HG02610 (cell line): ENCODE measurements around the gene NME3.

Experiments used
- ATAC-seq: cut with Tn5 transposase; IDR thresholded peaks from one replicate; pipeline ENCODE4 v1.9.1; 2021; ENCODE audit warnings: mild to moderate bottlenecking, moderate library complexity; ENCODE audit not compliant: unreplicated experiment

NME3 gene

DNA sequence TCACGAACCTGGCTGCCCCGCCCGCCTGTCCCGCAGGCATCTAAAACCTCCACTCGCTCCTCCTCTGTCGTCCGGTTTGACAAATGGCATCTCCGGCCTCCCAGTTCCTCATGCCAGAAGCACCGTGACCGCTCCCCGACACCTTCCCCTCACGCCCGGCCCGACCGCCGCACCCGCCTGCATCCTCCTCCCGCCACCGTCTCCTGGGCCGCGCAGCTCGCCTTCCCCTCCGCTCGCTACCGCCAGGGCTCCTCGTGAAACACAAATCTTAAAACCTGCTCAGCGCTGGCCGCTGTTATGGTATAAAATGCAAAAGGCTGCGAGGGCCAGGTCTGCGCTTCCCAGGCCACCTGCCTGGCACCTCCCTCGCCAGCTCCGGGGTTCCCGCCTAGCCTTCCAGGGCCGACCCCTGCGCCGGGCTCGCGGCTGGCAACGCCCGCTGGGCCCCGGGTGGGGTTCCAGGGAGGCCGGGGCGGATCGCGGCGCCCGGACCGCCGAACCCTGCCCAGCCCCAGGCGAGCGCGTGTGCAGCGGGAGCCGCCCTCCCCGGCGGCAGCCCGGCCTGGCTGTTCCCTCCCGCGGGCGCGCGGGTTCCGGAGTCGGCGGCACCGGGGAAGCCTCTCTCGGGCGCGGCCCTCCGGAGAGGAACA is 10.5 kb upstream of the NME3 start:
- peak; percentile 4 for ATAC-seq

- no peak for ATAC-seq
Measured at GRCh38 chr16:1781254-1781653, 9.9 kb upstream of the NME3 start.

DNA sequence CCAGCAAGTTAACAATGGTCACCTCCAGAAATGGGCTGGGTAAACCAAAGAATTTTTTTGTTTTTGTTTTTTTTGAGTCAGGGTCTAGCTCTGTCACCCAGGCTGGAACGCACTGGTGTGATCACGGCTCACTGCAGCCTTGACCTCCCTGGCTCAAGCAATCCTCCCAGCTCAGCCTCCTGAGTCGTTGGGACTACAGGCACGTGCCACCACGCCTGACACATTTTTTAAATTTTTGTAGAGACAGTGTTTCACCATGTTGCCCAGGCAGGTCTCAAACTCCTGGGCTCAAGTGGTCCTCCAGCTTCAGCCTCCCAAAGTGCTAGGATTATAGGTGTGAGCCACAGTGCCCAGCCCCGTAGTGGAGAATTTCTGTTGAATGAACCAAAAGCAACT is 9.3 kb upstream of the NME3 start:
- no peak for ATAC-seq

DNA sequence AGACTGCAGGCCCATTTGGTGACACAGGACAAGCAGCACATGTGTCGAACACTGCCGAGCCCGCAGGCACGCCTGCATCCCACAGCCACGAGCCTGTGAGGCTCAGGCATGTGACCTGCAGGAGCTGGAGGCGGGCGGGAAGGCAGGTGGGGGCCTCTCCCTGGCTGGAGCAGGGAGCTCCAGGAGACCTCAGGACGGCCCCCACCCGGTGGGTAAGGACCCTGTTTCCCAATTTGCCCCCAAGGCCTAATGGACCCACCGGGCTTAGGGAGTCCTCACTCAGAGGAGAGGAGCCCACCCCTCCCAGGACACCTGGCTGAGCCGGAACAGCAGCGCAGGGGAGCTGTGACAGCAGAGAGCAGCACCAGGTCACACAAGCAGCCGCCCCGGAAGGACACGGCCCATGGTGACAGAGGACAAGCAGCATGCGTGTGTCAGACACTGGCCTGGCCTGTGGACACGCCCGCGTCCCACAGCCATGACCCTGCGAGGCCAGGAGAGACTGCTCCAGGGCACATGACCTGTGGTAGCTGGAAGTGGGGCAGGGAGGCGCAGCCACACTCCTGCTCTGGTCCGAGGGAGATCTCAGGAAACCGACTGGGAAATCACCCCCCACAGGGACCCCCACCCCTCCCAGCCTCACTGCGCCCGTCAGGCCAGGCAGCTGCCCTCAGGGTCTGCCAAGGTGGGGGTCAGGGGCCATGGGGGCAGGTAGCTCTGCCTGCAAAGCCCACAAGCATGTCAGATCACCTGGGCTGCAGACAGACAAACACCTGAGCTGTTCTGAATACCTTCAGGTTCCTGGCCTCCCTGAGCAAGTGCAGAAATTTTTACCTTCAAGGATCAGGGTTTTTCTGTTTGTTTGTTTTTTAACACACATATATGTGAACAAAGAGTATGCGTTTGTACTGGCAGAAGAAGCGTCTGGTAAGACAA is 8.7 kb upstream of the NME3 start:
- no peak for ATAC-seq

DNA sequence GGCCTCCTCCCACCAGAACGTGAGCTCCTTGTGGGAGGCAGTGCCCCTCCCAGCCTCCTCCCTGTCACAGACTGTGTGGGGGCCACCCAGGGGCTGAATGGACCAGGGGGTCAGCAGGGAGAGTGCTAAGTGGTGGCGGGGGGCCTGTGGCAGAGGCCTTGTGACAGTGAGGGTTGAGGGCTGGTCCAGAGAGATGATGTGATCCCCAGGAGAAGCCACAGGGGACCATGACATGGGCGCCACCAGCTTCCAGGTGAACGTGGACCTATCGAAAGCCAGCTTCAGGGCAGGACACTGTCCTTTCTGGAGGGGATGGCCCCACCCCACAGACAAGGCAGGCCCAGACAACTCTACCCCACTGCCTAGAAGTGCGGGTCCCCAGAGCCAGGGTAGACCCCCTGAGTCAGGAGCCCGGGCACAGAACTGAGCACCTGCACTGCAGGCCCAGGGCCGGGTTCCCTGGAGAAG is 7.9 kb upstream of the NME3 start:
- ATAC-seq, result no peak

GRCh38 chr16:1778200-1779179 is 7.1 kb upstream of the NME3 start:
- ATAC-seq, result no peak

- ATAC-seq, result no peak
Measured at GRCh38 chr16:1777375-1778199, 6.2 kb upstream of the NME3 start.

DNA sequence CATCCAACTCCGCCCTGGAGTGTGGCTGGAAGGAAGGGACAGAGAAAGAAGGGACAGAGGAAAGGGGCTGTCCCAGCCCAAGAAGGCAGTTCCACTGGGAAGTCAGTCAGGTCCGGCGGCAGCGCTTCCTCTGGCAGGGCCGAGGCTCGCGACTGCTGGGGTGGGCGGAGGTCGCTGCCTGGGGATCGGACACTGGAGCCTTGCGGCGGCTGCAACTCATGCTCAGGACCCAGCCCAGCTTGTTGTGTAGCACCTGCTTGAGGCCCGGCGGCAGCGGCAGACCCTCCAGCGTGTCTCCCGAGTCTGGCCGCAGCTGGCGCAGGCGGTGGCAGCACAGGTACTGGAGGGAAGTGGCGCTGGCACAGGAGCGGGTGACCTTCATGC is 5.6 kb upstream of the NME3 start:
- no peak for ATAC-seq

- no peak for ATAC-seq
Measured at GRCh38 chr16:1776672-1776955, 5.3 kb upstream of the NME3 start.

DNA sequence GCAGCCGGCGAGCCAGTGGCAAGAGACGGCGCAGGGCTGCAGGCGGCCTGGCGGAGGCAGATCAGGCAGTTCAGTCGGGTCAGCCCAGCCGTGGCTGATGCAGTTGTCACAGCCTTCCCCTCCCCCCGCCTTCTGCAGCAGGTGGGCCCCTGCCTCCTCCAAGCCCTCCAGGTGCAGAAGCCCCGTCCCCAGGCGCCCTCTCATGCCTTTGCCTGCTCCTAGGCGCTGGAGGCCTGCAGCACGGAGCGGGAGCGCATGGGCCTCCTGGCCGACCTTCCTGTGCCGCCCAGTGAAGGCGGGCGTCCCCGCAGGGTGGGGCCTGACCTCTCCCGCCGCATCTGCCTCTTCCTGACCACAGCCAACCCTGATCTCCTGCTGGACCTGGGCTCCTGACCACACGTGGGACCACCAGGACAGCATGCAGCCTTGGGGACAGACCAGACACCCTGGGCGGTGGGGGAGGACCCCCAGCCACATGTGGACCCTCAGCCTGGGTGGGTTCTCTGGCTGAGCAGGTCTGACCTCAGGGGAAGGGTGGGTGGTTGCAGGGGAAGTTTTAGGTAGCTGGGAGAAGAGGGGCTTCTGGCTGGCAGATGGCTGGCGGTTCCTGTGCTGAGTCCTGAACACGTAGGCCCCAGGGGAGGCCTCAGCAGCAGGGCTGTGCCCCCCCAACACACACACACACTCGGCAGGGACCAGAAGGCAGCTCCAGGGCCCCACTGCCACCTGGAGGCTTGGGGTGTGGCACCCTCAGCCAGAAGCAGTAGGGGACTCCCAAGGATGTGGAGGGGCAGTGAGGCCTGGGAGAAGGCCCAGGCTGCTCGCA is 4.7 kb upstream of the NME3 start:
- no peak for ATAC-seq

GRCh38 chr16:1775006-1775845 is 3.9 kb upstream of the NME3 start:
- ATAC-seq, result no peak

DNA sequence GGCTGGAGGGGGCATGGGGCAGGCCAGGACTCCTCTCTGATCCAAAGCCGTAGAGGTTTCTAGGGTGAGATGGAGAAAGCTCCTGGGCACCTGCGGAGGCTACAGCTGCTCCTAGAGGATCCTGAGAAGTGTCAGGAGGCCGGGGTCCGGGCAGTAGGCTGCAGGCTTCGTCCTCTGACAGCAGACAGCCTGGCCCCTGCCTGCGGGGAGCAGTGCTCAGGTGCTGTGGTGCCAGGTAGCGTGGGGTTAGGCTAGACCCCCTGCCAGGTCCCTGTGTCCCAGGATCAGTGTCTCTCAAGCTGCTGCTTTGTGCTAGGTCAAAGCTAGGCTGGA is 3.1 kb upstream of the NME3 start:
- ATAC-seq, result no peak

GRCh38 chr16:1773703-1774447 is 2.5 kb upstream of the NME3 start:
- no peak for ATAC-seq

GRCh38 chr16:1772908-1773702 is 1.8 kb upstream of the NME3 start, which contains the start of gene MRPS34:
MRPS34 (minus strand) TSS chr16:1773134; CDS start chr16:1773119, 15 bp downstream.
- no peak for ATAC-seq

- no peak for ATAC-seq
Measured at GRCh38 chr16:1772362-1772907, 1.1 kb upstream of the NME3 start, which contains the start of gene EME2. EME2 (plus strand) TSS chr16:1772810; CDS start chr16:1773228, 418 bp downstream.

- no peak for ATAC-seq
Measured at GRCh38 chr16:1771864-1772361, 570 bp upstream of the NME3 start.
